Caco-2 (cell line): ENCODE data around the gene TTC39B. TPM values are rescaled to one million over a fixed set of nuclear protein-coding genes. Genes with fewer than 3 reads are reported as not detected.

Experiments used
- BruUV-seq: library from RNA; stranded (reverse); fragments of 400-500 nt; replicated peaks from 2 replicates; lab custom pipeline; 2021; lab: Mats Ljungman, UMichigan
- CTCF ChIA-PET: fragments of 300-600 bp; sonication (Branson Sonifier 250); formaldehyde crosslinking; loops from one replicate; lab custom pipeline; 2022; ENCODE audit warnings: antibody characterized with exemption; lab: Charles Lee
- POLR2A ChIA-PET: fragments of 300-600 bp; sonication (Branson Sonifier 250); formaldehyde crosslinking; loops from one replicate; lab custom pipeline; 2022; ENCODE audit warnings: antibody characterized with exemption; lab: Charles Lee
- DNase-seq, 2 experiments: peaks; one replicate each; pipeline versions ENCODE4 v3.0.0 to v3.0.0-alpha.2; 2020 to 2022
- H3K27me3 ChIP-seq: replicated peaks from 2 replicates; pipeline ENCODE4 v1.6.0; 2011; ENCODE audit warnings: low read length; ENCODE audit not compliant: control insufficient read depth, insufficient read depth
- H3K36me3 ChIP-seq: 2 replicates; pipeline ENCODE4 v1.5.1; 2011; ENCODE audit warnings: low read length; ENCODE audit not compliant: control insufficient read depth, insufficient read depth
- H3K4me1 ChIP-seq: fragments of 250-450 bp; sonication (Bioruptor Pico); 2 replicates; pipeline ENCODE4 v1.5.1; 2020; ENCODE audit warnings: mild to moderate bottlenecking
- H3K4me3 ChIP-seq: 2 replicates; pipeline ENCODE4 v1.5.1; 2011; ENCODE audit warnings: low read depth, mild to moderate bottlenecking, control low read depth, low read length
- H3K9me3 ChIP-seq: fragments of 250-450 bp; sonication (Bioruptor Pico); 2 replicates; pipeline ENCODE4 v1.5.1; 2020; ENCODE audit warnings: mild to moderate bottlenecking, moderate library complexity
- H3K27ac Mint-ChIP-seq: one replicate; pipeline ENCODE4 v1.8.0; 2022; ENCODE audit warnings: mixed read lengths; ENCODE audit not compliant: unreplicated experiment
- H3K27me3 Mint-ChIP-seq: one replicate; pipeline ENCODE4 v1.8.0; 2022; ENCODE audit warnings: mixed read lengths; ENCODE audit not compliant: insufficient read depth, unreplicated experiment
- H3K36me3 Mint-ChIP-seq: one replicate; pipeline ENCODE4 v1.8.0; 2022; ENCODE audit warnings: mild to moderate bottlenecking, mixed read lengths; ENCODE audit not compliant: insufficient read depth, unreplicated experiment
- H3K4me1 Mint-ChIP-seq: one replicate; pipeline ENCODE4 v1.8.0; 2022; ENCODE audit warnings: low read depth, mixed read lengths; ENCODE audit not compliant: unreplicated experiment
- H3K4me3 Mint-ChIP-seq: one replicate; pipeline ENCODE4 v1.8.0; 2022; ENCODE audit warnings: mild to moderate bottlenecking, moderate library complexity, mixed read lengths; ENCODE audit not compliant: unreplicated experiment
- H3K9me3 Mint-ChIP-seq: one replicate; pipeline ENCODE4 v1.8.0; 2022; ENCODE audit warnings: mixed read lengths; ENCODE audit not compliant: unreplicated experiment
- CTCF ChIP-seq, 2 experiments: fragments of 200-600 bp in 1 of 2; IDR thresholded peaks; 1 replicate in 1 of 2; 2 replicates in 1 of 2; pipeline versions ENCODE4 v1.5.1 to v1.8.0; 2011 to 2022; ENCODE audit warnings: antibody characterized with exemption in 1 of 2, control low read depth in 1 of 2, inconsistent platforms in 1 of 2, low read depth in 1 of 2, low read length in 1 of 2, mild to moderate bottlenecking in 1 of 2, moderate library complexity in 1 of 2; ENCODE audit not compliant: insufficient read depth in 1 of 2, severe bottlenecking in 1 of 2, unreplicated experiment in 1 of 2
- intact Hi-C: fragments of 100-400 bp; cut with micrococcal nuclease; formaldehyde crosslinking; loops from one replicate; pipeline ENCODE4 v1.10.0; 2022; ENCODE audit not compliant: unreplicated experiment
- total RNA-seq: library from RNA; stranded (reverse); gene quantifications from 2 replicates; pipeline ENCODE4 v1.2.3, GENCODE V29; 2022

The TTC39B gene
- total RNA-seq, 1 experiment from 2014 or later: 6.9 TPM

- ChIA-PET CTCF (interaction anchor here (1.0 kb wide), 1 partner anchor 13 kb away, joined by 4 read pairs; no protein-coding TSS in a partner anchor), POLR2A (no interaction called here)
- H3K36me3 Mint-ChIP-seq: no peaks in the 10 kb centered on the region
These were observed 10.8 kb upstream of the TTC39B start for GRCh38 chr9:15317836-15318235.

GRCh38 chr9:15311607-15312006 is 4.6 kb upstream of the TTC39B start:
- Mint-ChIP-seq H3K4me1 (no peaks in the 10 kb centered on the region), H3K9me3 (no peaks in the 10 kb centered on the region), H3K27ac (no peak overlapping the region), H3K36me3 (no peaks in the 10 kb centered on the region), H3K27me3 (no peaks in the 10 kb centered on the region), H3K4me3 (no peak overlapping the region)
- POLR2A ChIA-PET: no interaction called here
- DNase-seq: no peak
- BruUV-seq: no TSS peak
- no peak for TF ChIP-seq CTCF (IDR thresholded peaks at IDR 0.05; ENCODE audit: insufficient read depth in 1 of 2, low read depth in 1 of 2, low read length in 1 of 2, severe bottlenecking in 1 of 2, unreplicated experiment in 1 of 2)
- Histone ChIP-seq H3K27me3 (no peaks in the 10 kb centered on the region), H3K9me3 (no peaks in the 10 kb centered on the region), H3K36me3 (no peaks in the 10 kb centered on the region), H3K4me3 (no peak overlapping the region), H3K4me1 (peaks cover 4% of the 10 kb centered on the region; the same call in 1 of the 2 replicates)
- CTCF ChIA-PET: interaction anchor here (0.6 to 0.9 kb wide), 2 partner anchors 18 to 34 kb away, joined by 3 to 4 read pairs; no protein-coding TSS in a partner anchor
- intact Hi-C loops: no loop called here

More at GRCh38 chr9:15317836-15318235, 10.8 kb upstream of the TTC39B start:
- no peak for TF ChIP-seq CTCF (IDR thresholded peaks at IDR 0.05; ENCODE audit: insufficient read depth in 1 of 2, low read depth in 1 of 2, low read length in 1 of 2, severe bottlenecking in 1 of 2, unreplicated experiment in 1 of 2)
- no peak for DNase-seq
- no peak overlapping the region for H3K27ac Mint-ChIP-seq
- H3K4me3 ChIP-seq: no peak overlapping the region
- no peaks in the 10 kb centered on the region for H3K27me3 Mint-ChIP-seq
- H3K9me3 ChIP-seq: no peaks in the 10 kb centered on the region
- no TSS peak for BruUV-seq
- H3K27me3 ChIP-seq: no peaks in the 10 kb centered on the region
- H3K9me3 Mint-ChIP-seq: peaks cover 9% of the 10 kb centered on the region
- H3K4me3 Mint-ChIP-seq: no peak overlapping the region
- H3K36me3 ChIP-seq: no peaks in the 10 kb centered on the region
- H3K4me1 Mint-ChIP-seq: no peaks in the 10 kb centered on the region
- no peaks in the 10 kb centered on the region for H3K4me1 ChIP-seq
- intact Hi-C loops: no loop called here

- no peak for TF ChIP-seq CTCF (IDR thresholded peaks at IDR 0.05; ENCODE audit: insufficient read depth in 1 of 2, low read depth in 1 of 2, low read length in 1 of 2, severe bottlenecking in 1 of 2, unreplicated experiment in 1 of 2)
- Mint-ChIP-seq H3K36me3 (peaks cover 6% of the 10 kb centered on the region), H3K9me3 (no peaks in the 10 kb centered on the region), H3K4me3 (no peak overlapping the region), H3K4me1 (no peaks in the 10 kb centered on the region), H3K27ac (no peak overlapping the region), H3K27me3 (no peaks in the 10 kb centered on the region)
- POLR2A ChIA-PET: no interaction called here
- BruUV-seq: no TSS peak
- Histone ChIP-seq H3K4me1 (peaks cover 4% of the 10 kb centered on the region; the same call in 1 of the 2 replicates), H3K4me3 (no peak overlapping the region), H3K27me3 (no peaks in the 10 kb centered on the region), H3K36me3 (no peaks in the 10 kb centered on the region), H3K9me3 (no peaks in the 10 kb centered on the region)
- intact Hi-C loops: no loop called here
- no peak for DNase-seq
- CTCF ChIA-PET: no interaction called here
These were observed 3.3 kb upstream of the TTC39B start for GRCh38 chr9:15310107-15310850.
